ENCODE measurements around the gene KRTAP20-2. TPM values are rescaled to one million over a fixed set of nuclear protein-coding genes. Genes with fewer than 3 reads are reported as not detected.

Gene KRTAP20-2
- total and polyA plus RNA-seq, 2 donors (not counting 1 experiment from before 2014, with no cell fraction given) = not detected

GRCh38 chr21:30672985-30673650 is 38.1 kb downstream of the KRTAP20-2 start:
- H3K27me3 ChIP-seq (ENCODE audit: control insufficient read depth, insufficient read depth, low read length) = no peaks in the 10 kb centered on the region
- no peaks in the 10 kb centered on the region for H3K9me3 ChIP-seq (ENCODE audit: control insufficient read depth, insufficient read depth, low read depth, low read length)
- H3K27ac ChIP-seq (ENCODE audit: insufficient read depth, low read length) = no peak overlapping the region
- TF ChIP-seq, protein P1, sequence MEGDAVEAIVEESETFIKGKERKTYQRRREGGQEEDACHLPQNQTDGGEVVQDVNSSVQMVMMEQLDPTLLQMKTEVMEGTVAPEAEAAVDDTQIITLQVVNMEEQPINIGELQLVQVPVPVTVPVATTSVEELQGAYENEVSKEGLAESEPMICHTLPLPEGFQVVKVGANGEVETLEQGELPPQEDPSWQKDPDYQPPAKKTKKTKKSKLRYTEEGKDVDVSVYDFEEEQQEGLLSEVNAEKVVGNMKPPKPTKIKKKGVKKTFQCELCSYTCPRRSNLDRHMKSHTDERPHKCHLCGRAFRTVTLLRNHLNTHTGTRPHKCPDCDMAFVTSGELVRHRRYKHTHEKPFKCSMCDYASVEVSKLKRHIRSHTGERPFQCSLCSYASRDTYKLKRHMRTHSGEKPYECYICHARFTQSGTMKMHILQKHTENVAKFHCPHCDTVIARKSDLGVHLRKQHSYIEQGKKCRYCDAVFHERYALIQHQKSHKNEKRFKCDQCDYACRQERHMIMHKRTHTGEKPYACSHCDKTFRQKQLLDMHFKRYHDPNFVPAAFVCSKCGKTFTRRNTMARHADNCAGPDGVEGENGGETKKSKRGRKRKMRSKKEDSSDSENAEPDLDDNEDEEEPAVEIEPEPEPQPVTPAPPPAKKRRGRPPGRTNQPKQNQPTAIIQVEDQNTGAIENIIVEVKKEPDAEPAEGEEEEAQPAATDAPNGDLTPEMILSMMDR (conservative IDR thresholded peaks at IDR 0.05 in 1 of 2, IDR thresholded peaks at IDR 0.05 in 1 of 2; ENCODE audit: low read depth in 1 of 2, low read length in 2 of 2) = no peak
- no peaks in the 10 kb centered on the region for H4K20me1 ChIP-seq (ENCODE audit: control insufficient read depth, extremely low read depth, insufficient read depth, low read length)
- H3K4me2 ChIP-seq (ENCODE audit: extremely low read depth, insufficient read depth, low read length) = no peak overlapping the region
- no peaks in the 10 kb centered on the region for H3K4me1 ChIP-seq (ENCODE audit: control insufficient read depth, extremely low read depth, insufficient read depth, low read length)
- no peaks in the 10 kb centered on the region for H3K79me2 ChIP-seq (ENCODE audit: control insufficient read depth, insufficient read depth, low read length)
- H3K36me3 ChIP-seq (ENCODE audit: control insufficient read depth, insufficient read depth, low read length) = no peaks in the 10 kb centered on the region
- no peak overlapping the region for H2AFZ ChIP-seq (ENCODE audit: low read length)
- DNase-seq (ENCODE audit: low read depth in 2 of 2) = no peak
- no peak overlapping the region for H3K4me3 ChIP-seq (replicated peaks in 1 of 4; ENCODE audit: control extremely low read depth in 1 of 4, insufficient read depth in 1 of 4, low read depth in 3 of 4, low read length in 4 of 4)
- H3K9ac ChIP-seq (ENCODE audit: insufficient read depth, low read length) = no peak overlapping the region

DNA sequence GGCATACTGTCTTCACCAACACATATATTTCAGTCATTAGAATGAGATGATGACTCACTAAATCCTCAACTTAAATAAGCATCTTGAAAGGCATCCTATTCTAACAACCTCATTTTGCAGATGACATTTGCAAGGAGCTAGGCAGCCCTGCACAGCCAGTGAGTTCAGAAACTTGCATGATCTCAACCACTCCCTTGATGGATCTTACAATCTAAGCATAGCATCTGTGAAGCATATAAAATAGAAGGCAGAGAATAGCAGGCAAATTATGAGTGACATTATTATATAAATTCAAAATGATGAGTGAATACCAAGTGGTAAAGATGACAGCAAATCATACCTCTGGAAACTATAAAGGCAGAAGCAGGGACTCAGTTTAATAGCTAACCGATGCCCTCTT is 39.3 kb downstream of the KRTAP20-2 start:
- H3K27ac ChIP-seq (ENCODE audit: insufficient read depth, low read length) = no peak overlapping the region
- no peak overlapping the region for H3K9ac ChIP-seq (ENCODE audit: insufficient read depth, low read length)
- DNase-seq (ENCODE audit: low read depth in 2 of 2) = no peak
- no peaks in the 10 kb centered on the region for H3K36me3 ChIP-seq (ENCODE audit: control insufficient read depth, insufficient read depth, low read length)
- no peak overlapping the region for H3K4me3 ChIP-seq (replicated peaks in 1 of 4; ENCODE audit: control extremely low read depth in 1 of 4, insufficient read depth in 1 of 4, low read depth in 3 of 4, low read length in 4 of 4)
- no peak overlapping the region for H3K4me2 ChIP-seq (ENCODE audit: extremely low read depth, insufficient read depth, low read length)
- TF ChIP-seq, protein P1 (conservative IDR thresholded peaks at IDR 0.05 in 1 of 2, IDR thresholded peaks at IDR 0.05 in 1 of 2; ENCODE audit: low read depth in 1 of 2, low read length in 2 of 2) = no peak
- no peak for TF ChIP-seq EZH2 (IDR thresholded peaks at IDR 0.05; ENCODE audit: low read length, missing control alignments)
- H3K27me3 ChIP-seq (ENCODE audit: control insufficient read depth, insufficient read depth, low read length) = no peaks in the 10 kb centered on the region
- no peak overlapping the region for H2AFZ ChIP-seq (ENCODE audit: low read length)
- H4K20me1 ChIP-seq (ENCODE audit: control insufficient read depth, extremely low read depth, insufficient read depth, low read length) = no peaks in the 10 kb centered on the region
- no peaks in the 10 kb centered on the region for H3K9me3 ChIP-seq (ENCODE audit: control insufficient read depth, insufficient read depth, low read depth, low read length)
- no peaks in the 10 kb centered on the region for H3K79me2 ChIP-seq (ENCODE audit: control insufficient read depth, insufficient read depth, low read length)
- no peaks in the 10 kb centered on the region for H3K4me1 ChIP-seq (ENCODE audit: control insufficient read depth, extremely low read depth, insufficient read depth, low read length)

DNA sequence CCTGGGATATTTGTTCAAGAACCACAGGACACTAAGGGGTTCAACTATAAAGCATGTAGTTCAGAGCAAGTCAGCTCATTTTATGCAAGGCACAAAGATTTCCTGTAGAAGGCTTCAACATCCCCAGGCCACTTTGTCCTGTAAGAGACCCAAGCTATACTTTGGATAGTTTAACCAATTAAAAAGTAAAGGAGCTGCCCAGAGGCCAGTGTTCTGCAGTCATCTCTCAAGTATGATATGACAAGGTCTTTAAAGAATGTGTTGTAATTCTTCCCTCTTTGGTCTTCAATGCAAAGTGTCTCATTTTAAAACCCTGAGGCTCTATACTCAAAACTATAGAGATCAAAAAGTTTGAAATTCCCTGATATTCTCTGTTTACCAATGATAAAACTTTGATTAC is 41.7 kb downstream of the KRTAP20-2 start:
- no peaks in the 10 kb centered on the region for H3K27me3 ChIP-seq (ENCODE audit: control insufficient read depth, insufficient read depth, low read length)
- no peak overlapping the region for H3K27ac ChIP-seq (ENCODE audit: insufficient read depth, low read length)
- TF ChIP-seq EZH2 (IDR thresholded peaks at IDR 0.05; ENCODE audit: low read length, missing control alignments) = no peak
- TF ChIP-seq, protein P1 (conservative IDR thresholded peaks at IDR 0.05 in 1 of 2, IDR thresholded peaks at IDR 0.05 in 1 of 2; ENCODE audit: low read depth in 1 of 2, low read length in 2 of 2) = no peak
- no peaks in the 10 kb centered on the region for H4K20me1 ChIP-seq (ENCODE audit: control insufficient read depth, extremely low read depth, insufficient read depth, low read length)
- no peaks in the 10 kb centered on the region for H3K79me2 ChIP-seq (ENCODE audit: control insufficient read depth, insufficient read depth, low read length)
- H3K4me1 ChIP-seq (ENCODE audit: control insufficient read depth, extremely low read depth, insufficient read depth, low read length) = no peaks in the 10 kb centered on the region
- H3K4me2 ChIP-seq (ENCODE audit: extremely low read depth, insufficient read depth, low read length) = no peak overlapping the region
- no peak overlapping the region for H3K4me3 ChIP-seq (replicated peaks in 1 of 4; ENCODE audit: control extremely low read depth in 1 of 4, insufficient read depth in 1 of 4, low read depth in 3 of 4, low read length in 4 of 4)
- no peak overlapping the region for H2AFZ ChIP-seq (ENCODE audit: low read length)
- DNase-seq (ENCODE audit: low read depth in 2 of 2) = no peak
- H3K9me3 ChIP-seq (ENCODE audit: control insufficient read depth, insufficient read depth, low read depth, low read length) = no peaks in the 10 kb centered on the region
- no peaks in the 10 kb centered on the region for H3K36me3 ChIP-seq (ENCODE audit: control insufficient read depth, insufficient read depth, low read length)
- no peak overlapping the region for H3K9ac ChIP-seq (ENCODE audit: insufficient read depth, low read length)

Data from fibroblast of lung (primary cell).